OCI-M2 (cell line): ENCODE data around the gene RNF141.

Source experiments
- DNase-seq: peaks from one replicate; lab custom pipeline; 2025; ENCODE audit not compliant: unreplicated experiment; lab: John Stamatoyannopoulos, UW

Gene RNF141

DNA sequence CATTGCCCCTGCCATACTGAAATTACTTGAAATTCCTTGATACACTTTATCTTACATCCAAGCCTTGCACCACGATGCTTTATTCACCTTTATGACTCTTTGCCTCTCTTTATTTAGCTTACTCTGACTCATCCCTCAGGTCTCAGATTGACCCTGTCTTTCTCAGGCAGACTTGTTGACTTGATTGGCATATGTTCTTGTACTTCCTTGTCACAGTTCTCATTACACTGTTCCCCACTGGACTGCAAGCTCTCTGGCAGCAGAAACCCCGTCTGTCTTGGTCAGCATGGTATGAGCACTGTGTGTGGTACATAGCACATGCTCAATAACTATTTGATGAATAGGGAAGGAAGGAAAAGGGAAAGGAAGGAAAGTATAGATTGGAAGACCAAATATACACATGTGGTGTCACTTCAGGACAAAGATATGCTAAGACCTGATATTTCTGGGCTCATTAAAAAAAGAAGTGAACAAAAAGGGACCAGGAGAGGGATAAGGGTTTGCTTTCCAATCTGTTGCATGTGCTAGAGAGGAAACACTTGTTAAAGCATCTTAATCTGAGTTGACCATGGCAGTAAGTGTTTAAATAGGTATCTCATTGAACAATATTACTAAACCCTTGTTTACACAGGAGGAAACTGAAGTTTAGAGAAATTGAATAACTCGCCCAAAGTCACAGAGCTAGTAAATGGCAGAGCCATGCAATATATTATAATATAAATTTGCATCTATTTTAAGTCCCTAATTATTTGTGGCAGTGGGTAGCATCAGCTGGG lies 20.2 kb upstream of the RNF141 start:
- DNase-seq = no peak

DNA sequence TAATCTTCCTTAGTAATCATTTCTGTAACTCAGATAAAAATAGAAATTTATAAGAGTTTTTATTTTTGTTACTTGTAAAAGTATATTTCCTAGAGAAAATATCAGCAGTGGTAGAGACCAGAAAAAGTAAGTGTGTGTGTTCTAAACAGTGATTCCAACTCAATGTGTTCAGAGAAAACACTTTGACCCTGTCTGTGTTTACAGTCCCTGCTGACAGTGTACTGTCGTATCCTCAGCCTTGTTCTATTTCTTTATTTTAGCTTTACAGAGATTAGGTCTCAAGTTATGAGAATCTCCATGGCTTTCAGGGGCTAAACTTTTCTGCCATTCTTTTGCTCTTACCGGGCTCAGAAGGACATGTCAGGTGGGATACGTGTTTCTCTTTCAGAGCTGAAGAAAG lies 17.3 kb upstream of the RNF141 start:
- no peak for DNase-seq

DNA sequence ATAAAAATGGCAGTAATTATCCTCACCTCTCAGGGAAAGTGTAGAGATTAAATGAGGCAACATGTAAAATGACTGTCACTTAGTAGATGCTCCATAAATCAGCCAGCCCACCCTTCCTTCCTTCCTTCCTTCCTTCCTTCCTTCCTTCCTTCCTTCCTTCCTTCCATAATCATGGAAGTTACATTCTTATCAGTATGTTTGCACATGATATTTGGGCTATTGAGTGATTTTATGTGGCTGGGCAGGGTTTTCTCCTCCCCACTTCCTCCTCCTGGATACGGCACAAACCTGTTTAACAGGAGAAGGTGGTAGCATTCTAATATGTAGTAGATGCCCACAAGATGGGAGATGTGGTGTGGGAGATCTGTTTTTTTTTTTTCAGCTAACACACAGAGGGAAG lies 15.6 kb upstream of the RNF141 start:
- no peak for DNase-seq

DNA sequence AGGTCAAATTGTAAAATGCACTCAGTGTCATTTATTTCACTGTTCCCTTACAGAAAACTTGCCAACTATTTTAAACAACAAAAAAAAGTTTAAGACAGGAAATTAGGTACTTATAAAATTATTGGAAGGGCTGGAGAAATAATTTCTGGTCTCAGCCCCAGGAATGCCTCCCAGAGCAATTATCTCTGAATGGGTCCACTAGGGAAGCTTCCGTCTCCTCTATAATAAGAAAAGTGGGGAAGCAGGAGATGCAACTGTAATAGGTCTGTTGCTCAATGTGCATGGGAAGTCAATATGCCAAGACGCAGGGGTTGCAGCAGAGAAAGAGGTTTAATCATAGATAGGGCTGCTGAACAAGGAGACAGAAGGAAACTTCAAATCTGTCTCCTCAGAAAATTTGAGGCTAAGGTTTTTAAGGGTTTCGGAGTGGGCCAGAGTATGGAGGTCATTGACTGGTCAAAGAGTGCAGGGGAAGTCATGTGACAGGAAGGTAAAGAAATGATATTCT lies 10.9 kb upstream of the RNF141 start:
- DNase-seq = no peak

DNA sequence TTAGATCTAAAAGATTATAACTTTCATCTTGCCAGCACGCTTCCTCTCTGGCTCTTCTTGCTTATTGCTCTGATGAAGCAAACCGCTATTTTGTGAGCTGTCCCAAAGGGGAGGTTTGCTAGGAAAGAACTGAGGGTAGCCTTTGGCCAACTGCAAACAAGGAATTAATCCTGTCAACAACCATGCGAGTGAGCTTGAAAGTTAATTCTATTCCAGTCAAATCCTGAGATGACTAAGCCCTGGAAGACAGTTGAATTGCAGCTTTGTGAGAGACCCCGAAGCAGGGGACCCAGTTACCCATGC lies 10.3 kb upstream of the RNF141 start:
- DNase-seq = no peak

DNA sequence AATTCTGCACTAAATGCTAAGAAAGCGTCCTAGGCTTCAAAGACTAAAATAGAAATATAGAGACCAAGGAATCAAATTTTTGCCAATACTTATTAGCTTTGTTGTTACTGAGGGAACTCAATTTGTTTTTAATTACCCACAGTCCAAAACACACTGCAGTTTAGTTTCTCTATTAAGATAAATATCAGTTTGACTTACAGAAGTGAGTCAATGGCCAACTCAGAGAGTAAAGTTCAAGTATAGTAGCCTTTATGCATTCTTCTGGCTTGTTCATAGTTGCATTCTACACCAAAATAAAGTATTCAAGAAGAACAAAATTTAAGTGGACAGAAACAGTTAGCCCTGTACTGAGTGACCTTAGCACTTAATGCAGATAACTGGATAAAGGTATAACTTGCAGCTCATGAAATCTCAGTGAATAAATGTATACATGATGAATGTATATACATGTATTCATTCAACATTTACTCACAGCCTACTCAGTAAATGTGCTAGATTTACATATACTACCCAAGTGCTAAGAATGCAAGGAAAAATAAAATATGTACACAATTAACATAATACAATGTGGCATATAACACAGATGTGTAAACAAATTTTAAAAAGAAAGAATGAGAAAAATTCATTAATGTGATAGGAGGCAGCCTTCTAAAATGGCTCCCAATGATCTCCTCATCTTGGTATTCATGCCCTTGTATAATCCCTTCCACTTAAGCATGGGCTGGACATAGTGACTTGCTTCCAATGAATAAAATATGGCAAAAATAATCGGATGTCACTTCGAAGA lies 9.7 kb upstream of the RNF141 start:
- DNase-seq = no peak

DNA sequence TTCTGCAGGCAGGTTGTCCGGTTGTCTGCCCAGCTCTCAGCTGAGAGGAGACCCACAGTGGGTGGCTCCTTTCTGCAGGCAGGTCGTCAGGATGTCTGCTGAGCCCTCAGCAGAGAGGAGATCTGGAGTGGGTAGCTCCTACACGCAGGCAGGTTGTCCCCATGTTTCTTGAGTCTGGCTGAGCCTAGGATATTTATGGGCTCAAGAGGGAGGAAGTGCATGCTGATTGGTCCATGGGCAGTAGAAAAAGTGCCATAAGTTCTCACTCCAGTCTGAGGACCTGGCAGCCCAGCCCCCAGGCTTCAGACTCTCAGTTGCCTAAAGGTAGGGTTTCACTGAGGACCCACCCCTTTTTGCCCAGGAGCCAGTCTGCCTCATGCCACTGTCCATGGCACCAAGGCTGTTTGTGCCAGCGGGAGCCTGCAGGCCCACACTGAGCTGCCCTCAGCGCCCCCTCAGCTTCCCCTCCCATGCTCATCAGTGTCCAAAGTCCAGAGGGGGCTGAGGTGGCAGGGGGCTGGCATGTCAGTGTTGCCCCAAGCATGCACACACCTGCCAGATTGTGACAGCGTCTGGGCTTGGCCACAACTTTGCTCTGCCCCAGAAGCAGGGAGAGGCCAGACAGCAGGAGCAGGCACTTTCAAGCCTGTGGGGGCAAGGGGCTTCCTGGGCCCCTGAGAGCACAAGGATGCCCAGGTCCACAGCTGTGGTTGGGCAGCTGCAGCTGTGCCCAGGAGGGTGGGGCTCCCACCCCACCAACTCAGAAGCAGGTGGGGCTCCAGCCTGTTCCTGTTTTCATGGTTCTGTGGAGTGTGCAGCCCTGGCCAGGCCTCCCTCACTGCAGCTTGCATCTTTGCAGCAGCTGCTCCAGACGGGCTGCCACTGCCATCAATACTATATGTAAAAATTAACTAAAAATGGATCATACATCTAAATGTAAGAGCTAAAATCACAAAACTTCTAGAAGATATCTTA lies 3.8 kb upstream of the RNF141 start:
- DNase-seq = no peak

DNA sequence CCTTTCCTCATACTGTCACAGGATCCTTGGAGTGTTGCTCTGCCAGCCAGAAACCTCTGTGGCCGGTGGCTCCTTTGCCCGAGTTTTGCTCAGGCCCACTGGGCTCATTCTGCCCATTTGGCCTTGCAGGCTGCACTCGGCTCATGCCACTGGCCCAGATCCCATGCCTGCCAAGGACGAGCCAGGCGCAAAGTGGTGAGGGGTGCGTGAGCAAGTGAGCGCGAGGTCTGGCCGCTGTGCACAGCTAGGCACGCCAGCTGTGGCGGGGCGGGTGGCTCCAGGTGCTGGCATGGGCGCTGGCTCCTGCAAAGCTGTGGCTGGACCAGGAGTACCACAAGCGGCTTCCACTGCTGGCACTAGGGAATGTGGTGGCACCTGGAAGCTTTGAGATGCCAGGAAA lies 2.8 kb upstream of the RNF141 start:
- DNase-seq = no peak

DNA sequence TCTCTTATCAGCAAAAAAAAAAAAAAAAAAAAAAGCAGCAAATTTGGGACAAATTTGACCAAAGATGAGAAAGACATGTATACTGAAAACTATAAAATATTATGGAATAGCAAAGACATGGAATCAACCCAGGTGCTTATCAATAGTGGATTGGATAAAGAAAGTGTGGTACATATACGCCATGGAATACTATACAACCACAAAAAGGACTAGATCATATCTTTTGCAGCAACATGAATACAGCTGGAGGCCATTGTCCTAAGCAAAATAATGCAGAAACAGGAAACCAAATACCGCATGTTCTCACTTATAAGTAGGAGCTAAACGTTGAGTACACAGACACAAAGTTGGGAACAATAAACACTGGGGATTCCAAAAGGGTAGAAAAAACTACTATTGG lies 1.8 kb upstream of the RNF141 start:
- DNase-seq = no peak

DNA sequence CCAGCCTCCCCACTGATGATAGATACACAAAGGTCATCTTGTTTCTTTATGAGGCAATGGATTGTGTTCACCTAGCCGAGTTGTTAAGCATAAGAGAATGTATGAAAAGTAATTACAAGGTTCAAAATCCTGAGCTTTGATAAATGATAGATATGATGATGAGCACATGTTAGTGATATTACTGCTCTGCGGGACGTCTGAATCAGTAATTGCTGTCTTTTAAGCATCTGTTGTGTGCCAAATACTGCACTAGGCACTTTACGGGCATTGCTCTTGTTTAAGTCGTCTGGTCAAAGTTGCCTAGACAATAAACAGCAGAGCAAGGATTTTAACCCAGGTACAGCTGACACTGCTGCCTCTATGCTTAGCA lies 559 bp upstream of the RNF141 start:
- DNase-seq = no peak

DNA sequence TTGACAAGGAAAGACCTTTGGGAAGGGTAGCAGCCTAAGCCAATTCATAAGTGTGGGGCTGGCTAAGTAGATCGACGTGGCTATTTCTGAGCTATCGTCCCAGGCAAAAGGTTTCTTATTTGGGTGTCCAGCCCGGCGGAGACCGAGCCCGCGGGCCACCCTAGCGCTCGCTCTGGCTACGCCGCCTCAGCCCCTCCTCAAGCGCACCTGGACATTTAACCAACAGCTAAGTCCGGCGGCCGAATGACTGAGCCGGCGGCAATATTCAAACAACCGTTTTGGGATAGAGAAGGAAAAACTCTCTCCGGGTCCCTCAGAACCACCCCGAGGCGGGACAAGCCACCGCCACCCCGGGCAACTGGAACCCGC lies 457 bp downstream of the RNF141 start:
- no peak for DNase-seq

DNA sequence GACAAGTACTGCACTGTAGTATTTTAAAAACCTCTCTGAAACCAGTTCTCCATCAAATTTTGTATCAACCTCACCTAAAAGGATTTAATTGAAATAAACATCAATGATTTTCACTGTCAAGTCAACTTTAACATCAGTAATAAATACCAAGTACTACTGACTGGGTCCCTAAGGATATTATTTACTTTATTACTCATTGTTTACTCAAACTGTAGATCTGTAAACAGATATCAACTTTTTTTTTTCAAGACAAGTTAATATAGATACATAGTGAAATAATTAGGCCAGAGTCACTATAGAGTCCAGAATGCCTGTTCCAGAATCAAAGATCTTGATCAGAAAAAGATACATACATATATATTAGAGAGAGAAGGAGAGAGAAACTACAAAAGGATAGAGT lies 1.6 kb downstream of the RNF141 start:
- DNase-seq = no peak

DNA sequence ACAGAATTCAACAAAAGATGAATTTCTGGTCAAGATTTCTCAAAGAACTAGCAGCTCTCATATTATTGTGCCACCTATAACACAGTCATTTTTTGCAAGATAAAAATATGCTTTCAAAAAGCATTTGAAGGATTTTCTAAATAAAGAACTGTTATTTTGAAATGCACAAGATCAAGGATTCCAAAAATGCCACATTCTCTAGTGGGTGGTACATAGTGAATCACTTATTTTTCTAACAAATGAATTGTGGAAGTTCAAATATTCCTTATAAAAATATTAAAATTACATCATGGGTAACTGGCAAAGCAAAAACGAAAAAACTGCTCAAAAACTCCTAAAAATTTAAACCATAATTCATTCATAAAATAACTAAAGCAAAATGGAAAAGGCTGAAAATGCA lies 2.1 kb downstream of the RNF141 start:
- DNase-seq = no peak

DNA sequence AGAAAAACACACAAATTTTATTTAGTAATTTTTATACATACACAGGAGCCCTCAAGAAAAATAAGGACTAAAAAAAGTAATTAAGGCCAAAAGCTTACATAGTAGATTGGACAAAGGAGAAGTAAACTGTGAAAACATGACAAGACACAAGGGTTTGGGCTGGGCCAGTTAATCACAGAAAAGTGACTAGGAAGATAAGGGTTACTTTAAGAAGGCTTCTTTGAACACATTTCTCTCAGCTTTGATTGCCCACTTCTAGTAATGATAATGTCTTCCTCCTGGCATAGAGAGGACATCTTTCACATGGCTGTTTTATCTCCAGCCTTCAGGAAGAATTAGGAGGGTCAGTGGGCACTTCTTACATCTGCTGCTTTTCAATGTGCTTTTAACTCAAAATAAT lies 3.4 kb downstream of the RNF141 start:
- DNase-seq = no peak

DNA sequence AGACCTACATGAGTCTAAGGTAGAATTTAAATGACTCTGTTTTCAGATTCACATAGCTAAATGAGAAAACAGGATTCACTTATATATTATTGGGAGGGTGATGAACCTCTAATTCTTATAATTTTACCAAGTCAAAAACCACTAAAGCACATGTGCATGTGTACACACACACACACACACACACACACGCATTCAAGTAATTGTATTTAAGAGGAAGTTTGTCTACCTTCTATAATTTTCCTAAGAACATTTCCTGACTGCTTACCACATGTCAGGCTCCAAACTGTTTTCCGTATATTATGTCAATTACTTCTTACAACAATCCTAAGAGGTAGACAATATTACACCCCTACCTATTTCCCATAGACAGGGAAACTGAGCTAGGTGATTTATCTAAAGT lies 6.7 kb downstream of the RNF141 start:
- DNase-seq = no peak

DNA sequence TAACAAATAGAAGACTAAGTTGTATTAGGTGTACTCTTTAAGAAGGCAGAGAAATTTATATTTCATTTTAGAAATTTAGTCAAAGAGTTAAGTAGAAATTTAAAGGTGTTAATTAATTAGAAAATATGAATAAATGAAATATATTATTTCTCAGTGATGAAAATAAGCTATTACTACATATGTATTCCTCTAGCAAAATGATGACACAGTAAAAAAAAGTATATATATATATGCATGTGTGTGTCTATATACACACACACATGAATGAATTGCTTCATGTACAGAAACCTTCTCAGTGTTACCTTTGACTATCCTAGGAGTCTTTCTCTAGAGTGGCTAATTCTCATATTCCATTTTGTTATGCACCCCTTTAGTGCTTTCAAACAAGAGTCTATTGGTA lies 7.7 kb downstream of the RNF141 start:
- DNase-seq = no peak

DNA sequence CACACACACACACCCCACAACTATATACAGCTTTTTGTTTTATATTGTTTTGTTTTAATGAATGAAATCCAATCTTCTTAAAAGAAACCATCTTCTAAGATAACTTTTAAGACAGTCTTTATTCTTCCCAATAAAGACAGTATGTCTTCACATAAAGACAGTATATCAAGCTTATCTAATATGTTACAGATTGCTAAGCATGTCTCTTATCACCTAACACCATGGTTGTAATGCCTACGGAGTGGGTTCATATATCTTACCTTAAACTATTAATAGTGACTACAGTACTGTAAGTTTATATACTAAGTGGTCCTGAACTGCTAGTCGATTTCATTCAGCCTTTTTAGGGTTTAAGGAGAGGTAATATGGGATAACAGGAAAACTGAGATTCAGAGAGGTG lies 8.5 kb downstream of the RNF141 start:
- no peak for DNase-seq

DNA sequence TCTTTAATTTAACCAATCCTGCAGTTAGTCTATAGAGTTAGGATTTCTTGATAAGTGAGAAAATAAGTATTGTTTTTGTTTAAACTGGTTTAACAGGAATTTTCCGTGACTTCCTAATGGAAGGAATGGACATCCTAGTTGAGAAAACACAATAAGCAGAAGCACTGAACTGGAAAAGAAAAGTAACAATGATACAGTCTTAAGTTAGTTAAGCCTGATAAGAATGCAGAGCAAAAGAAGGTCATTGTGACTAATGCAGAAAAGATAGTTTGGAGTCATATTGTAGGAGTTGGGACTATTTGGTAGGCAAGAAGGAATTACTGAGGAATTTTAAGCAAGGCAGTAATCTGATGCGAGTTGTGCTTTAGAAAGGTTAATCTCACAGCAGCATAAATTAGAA lies 11.7 kb downstream of the RNF141 start:
- no peak for DNase-seq

DNA sequence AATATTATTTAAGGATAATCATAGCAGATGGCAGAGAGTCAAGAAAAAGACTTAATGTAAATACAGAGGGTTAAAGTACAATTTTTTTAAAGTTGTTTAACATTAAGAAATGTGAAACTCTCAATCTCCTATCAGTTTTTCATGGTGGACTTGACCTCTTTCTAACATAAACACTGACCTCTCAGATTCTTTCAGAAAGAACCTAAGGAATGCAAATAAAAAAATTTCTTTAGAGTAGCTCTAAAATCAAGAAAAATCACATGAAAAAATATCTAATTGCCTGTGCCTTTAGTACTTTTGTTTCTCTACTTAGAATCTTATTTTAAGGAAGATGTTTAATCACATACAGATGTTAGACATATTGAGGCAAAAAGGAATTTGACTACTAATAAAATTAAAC lies 12.9 kb downstream of the RNF141 start:
- DNase-seq = no peak

DNA sequence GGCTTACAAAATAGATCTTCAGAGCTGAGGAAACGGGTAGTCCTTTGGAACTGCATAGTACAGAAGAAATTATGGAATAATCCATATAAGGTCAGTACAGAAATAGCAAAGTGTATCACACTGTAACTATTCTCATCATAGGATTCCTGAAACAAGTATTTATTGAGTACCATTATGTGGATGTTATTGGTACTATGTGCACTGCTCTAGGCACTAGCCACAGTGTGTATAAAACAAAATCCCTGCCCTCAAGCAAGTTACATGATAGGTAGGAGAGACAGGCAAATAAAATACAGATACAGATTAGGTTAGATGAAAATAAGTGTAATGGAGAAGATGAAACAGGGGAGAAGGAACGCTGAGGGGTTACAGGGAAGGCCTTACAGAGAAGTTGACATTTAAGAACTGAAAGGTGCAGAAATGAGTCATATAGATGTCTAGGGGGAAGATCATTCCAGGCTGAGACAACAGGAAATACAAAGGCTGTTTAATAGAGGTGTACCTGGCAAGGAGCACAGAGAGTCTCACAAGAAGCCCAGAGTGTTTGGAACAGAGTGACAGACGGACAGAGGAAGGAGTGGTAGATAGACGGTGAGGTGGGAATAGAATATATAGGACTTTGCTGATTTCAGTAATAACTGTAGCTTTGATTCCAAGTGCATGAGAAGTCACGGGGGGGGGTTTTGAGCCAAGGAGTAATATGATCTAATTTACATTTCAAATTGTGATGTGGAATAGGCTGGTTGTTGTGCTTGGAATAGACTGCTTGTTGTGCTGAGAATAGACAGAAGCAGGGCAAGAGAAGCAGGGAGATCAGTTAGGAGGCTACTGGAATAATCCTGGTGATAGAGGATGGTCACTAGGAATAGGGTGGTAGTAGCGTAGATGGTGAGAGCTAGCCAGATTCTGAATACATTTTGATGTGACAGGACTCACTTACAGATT lies 13.7 kb downstream of the RNF141 start:
- no peak for DNase-seq

DNA sequence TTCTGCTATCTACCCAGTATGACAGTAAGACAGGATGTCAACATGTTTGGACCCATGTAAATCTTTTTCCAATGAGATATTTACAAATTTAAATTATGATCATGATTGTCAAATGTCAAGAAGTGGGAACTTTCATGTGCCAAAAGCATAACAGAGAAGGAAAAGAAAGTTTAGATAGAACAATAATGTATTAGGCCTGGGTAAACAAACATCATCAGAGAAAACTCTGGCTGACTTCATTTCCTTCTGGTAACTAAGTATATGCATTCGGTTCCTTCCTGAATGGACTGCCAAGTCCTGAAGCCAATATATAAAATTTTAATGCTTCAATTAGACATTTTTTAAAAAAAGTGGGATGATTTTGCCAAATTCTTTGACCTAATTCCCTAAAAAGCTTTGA lies 16.5 kb downstream of the RNF141 start:
- no peak for DNase-seq
